Effector CD8-positive, alpha-beta T cell (primary cell): Measurements from ENCODE around the gene VWA8.

Experiments used
- DNase-seq: peaks from one replicate; lab custom pipeline; 2025; lab: John Stamatoyannopoulos, UW

The VWA8 gene

DNA sequence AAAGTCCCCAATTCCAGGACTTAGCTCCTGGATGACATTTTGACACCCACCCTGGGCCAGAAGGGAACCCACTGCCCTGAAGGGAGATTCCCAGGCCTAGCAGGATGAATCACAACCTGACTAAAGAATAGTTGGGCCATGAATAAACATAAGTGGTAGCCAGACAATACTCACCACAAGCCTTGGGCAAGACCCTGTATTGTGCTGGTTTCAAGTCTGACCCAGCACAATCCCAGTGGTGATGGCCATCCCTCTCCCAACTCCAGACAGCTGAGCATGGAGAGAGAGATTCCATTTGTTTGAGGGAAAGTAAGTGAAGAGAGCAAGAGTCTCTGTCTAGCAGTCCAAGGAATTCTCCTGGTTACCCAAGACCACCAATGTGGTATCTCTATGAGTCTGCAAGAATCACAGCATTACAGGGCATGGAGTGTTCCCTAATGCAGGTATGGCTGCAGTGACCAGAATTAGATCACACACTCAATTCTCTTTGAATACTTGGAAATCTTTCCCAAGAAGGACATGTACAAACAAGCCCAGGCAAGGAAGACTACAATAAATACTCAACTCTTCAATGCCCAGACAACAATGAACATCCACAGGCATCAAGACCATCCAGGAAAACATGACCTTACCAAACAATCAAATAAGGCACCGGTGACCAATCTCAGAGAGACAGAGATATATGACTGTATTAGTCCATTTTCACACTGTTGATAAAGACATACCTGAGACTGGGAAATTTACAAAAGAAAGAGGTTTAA lies 158.0 kb downstream of the VWA8 start:
- DNase-seq, result no peak

- no peak for DNase-seq
These were observed 158.7 kb downstream of the VWA8 start for GRCh38 chr13:41802043-41802683.

DNA sequence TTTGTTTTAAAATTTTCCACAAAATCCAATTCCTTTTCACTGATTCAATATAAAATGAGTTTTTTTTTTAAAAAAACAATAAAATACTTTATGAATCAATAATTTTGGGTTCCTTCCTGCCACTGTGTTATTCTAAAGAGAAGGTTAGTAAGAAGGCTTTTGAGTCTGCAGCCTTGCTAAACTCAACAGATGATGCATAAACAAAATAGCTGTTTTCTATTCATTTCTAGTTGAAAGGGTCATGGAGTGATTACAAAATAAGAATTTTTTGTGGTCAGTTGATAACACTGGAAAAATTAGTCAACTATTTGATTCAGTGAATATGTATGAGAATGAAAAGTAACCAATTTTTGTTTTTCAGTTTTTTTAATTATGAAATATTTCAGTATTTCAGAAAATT lies 169.9 kb downstream of the VWA8 start:
- no peak for DNase-seq

- DNase-seq, result no peak
These were observed 172.4 kb downstream of the VWA8 start for GRCh38 chr13:41788552-41788951.

DNA sequence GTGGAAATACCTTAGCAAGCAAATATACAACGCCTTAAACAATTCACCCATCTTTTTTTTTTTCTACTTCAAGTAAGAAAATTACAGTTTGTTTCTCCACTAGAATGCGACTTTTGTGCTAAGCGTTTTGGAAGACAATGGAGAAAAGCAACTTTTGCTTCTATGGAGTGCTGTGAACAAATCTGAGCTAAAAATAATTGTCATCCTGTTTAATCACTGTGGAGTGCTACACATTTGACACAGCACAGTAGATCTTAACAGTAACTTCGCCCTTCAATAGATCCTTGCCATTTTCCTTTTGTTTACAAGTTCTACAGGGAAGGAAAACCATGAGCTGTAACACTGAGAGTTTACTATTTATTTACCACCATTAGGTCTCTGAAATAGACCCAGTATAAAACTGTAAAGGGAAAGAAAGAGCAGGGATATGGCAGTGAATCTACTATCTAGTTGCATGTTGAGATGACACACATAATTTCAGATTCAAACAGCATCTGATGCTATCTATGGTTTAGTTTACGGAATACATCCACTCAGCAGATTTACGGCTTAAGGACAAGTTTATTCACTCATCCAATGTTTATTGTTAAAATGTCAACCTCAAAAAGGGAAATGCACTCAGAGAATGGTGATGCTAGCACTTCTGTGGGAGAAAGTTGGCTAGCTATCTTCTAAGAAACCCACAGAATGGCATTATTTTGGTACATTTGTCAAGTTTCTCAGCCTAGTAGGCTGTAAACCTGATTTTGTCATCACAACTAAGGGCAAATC lies 175.3 kb downstream of the VWA8 start:
- DNase-seq, result no peak

- DNase-seq, result no peak
These were observed 178.8 kb downstream of the VWA8 start for GRCh38 chr13:41782086-41782485.

- no peak for DNase-seq
These were observed 179.9 kb downstream of the VWA8 start for GRCh38 chr13:41780715-41781706.

GRCh38 chr13:41775251-41775650 lies 185.7 kb downstream of the VWA8 start:
- no peak for DNase-seq

GRCh38 chr13:41774605-41775218 lies 186.2 kb downstream of the VWA8 start:
- DNase-seq, result no peak

GRCh38 chr13:41767801-41768200 lies 193.1 kb downstream of the VWA8 start:
- DNase-seq, result no peak

- no peak for DNase-seq
These were observed 194.5 kb downstream of the VWA8 start for GRCh38 chr13:41766439-41766838.

- no peak for DNase-seq
These were observed 195.1 kb downstream of the VWA8 start for GRCh38 chr13:41765813-41766212.

- DNase-seq, result no peak
These were observed 195.9 kb downstream of the VWA8 start for GRCh38 chr13:41765020-41765419.

- DNase-seq, result no peak
These were observed 196.4 kb downstream of the VWA8 start for GRCh38 chr13:41764558-41764957.

GRCh38 chr13:41763782-41764181 lies 197.1 kb downstream of the VWA8 start:
- DNase-seq, result no peak

DNA sequence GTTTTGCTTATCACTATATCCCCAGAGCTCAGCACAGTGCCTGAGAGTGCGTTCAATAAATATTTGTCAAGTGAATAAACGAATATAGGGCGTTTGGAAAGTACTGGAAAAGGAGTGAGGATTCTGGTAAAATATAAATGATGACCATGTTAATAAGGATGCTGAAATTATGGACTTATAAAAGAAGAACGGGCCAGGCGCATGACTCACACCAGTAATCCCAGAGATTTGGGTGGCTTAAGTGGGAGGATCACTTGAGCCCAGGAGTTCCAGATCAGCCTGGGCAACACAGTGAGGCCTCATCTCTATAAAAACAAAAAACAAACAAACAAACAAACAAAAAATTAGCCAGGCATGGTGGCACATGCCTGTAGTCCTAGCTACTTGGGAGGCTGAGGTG lies 198.1 kb downstream of the VWA8 start:
- no peak for DNase-seq

DNA sequence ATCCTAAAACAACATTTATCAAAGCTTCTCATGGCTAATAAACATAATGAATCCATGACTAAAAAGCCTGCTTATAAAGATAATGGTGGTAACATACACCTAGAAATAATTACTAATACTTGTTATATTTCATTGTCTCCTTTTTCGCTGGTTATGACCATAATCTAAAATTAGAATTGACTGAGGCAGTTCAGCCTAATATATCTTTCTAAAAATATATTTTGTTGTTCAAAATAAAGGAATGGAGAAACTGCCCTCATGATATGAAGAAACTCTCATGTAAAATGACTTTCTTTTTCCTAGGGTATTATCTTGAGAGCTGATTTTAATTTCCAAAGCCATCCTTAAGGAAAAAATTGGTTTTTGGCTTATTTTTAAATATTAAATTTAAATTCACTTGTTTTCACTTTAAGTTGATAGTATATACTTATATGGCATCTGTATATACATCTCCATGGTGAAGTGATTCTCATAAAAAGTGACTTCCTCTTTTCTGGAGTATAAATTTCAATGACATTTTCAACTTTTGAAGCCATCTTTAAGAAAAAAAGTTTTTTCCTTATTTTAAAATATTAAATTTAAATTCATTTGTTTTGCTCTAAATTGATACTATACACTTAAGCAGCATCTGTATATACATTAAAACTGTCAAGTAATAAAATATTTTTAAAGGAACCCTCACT lies 204.6 kb downstream of the VWA8 start:
- no peak for DNase-seq

- DNase-seq, result no peak
These were observed 209.0 kb downstream of the VWA8 start for GRCh38 chr13:41751734-41752445.

DNA sequence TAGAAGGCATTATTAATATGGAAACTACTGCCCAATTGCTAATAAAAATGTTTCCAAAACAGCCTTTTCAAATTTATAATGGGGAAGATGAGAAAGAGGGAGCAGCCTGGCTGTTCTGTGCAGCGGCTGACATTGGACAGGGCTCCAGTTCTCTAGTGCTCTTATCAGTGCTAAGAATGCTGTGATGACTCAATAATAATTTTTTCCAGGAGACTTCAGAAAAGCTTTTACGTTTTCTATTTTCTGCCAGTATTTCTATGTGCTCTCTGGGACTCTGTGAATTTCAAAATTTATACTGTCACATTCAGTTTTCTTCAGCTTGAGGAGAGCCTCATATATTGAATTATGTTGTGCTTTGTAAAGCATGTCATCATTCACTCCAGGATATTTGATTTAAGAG lies 209.6 kb downstream of the VWA8 start:
- DNase-seq, result no peak

DNA sequence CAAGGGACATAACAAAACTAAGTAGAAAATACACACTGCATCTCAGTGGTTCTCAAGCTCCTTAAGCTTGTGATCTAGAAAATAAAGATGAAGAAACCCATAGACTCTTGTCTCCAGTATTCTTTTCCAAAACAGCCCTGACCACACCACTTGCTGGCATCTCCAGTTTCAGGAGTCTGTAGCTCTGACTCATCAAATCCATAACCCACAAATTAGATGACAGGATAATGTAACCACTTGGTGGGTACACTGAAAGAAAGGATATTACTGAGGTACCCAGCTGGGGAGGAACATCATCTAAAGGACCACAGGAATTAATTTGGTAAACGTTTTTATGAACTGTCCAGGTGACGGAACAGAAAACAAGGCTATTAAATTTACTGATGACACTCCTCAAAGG lies 214.7 kb downstream of the VWA8 start:
- no peak for DNase-seq
